ENCODE data around the gene MAU2.

MAU2 gene

GRCh38 chr19:19405971-19406877 is 85.6 kb downstream of the MAU2 start:
- no peak for FAIRE-seq
- DNase-seq (ENCODE audit: extremely low spot score, insufficient read length, low read depth) = no peak

DNA sequence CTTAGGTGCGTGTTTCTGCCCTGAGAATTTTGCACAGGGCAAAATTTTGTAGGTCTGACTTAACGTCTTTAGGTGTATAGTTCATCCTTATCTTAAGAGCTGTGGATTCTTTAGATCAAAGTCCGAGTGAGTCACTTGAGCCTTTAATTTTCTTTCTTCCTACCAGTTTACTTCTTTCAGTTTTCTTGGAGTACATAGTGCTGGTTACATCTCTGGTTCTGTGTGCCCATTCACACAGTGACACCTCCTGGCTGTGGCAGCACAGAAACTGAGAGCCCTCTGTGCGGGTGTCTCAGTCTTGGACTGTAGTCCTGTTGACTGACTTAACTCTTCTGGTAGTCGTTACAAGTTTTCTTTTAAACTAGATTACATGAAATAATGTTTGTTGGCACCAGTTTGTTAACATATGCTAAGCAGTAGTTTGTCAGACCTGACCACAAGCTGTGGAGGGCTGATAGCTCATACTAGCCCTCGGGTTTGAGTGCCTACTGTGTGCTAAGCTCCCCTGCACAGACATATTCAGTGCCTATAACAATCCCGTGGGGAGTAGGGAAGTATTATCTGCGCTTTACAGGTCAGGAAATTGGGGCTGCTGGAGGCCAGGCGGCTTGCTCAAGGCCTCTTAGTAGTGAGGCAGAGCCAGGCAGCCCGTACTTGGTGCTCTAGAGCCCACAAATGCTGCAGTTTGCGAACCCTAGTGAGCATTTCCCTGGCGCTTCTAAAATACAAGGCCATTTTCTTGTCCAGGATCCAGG is 86.4 kb downstream of the MAU2 start:
- FAIRE-seq (peak; percentile 85), DNase-seq (ENCODE audit: extremely low spot score, insufficient read length, low read depth) (no peak)

DNA sequence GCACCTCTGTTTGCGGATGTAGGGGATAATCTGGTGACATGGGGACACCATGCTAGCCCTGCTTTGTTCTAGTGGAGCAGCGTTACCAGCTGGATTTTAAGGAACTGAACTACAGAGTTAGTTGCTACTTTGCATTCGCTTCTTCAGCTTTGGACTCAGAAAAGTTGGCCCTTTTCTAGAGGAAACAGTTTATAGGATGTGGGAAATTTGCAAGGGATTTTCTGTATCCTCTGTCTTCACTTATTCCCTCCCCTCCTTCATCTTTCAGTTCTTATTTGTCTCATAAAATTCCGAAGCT is 87.0 kb downstream of the MAU2 start:
- DNase-seq (ENCODE audit: extremely low spot score, insufficient read length, low read depth) = no peak
- FAIRE-seq = no peak

Measured in GM18507 (cell line).